K562 (cell line): Measurements from ENCODE around the gene CHPF. TPM values are rescaled to one million over a fixed set of nuclear protein-coding genes. Genes with fewer than 3 reads are reported as not detected.
A peak's percentile ranks its signal among the peaks of the same experiment; 100 is the strongest.

Source experiments
- CBX1 ChIP-seq: sonication (generic); IDR thresholded peaks from 2 replicates; pipeline ENCODE4 v1.6.1; 2016; ENCODE audit warnings: antibody characterized with exemption, low read depth, mild to moderate bottlenecking
- DNMT1 ChIP-seq: fragments of 450-650 bp; IDR thresholded peaks from 2 replicates; pipeline ENCODE4 v1.6.1; 2016; ENCODE audit warnings: antibody characterized with exemption, mild to moderate bottlenecking
- FOXP1 ChIP-seq: sonication (generic); formaldehyde crosslinking; IDR thresholded peaks from 2 replicates; pipeline ENCODE4 v1.8.0; 2022; ENCODE audit warnings: mild to moderate bottlenecking, missing genetic modification reagents
- LARP7 ChIP-seq: fragments of 450-650 bp; IDR thresholded peaks from 2 replicates; pipeline ENCODE4 v1.6.1; 2016
- MIER1 ChIP-seq: fragments of 450-650 bp; IDR thresholded peaks from 2 replicates; pipeline ENCODE4 v1.6.1; 2016; ENCODE audit warnings: antibody characterized with exemption, mild to moderate bottlenecking, low read depth
- MXD1 ChIP-seq: fragments of 250-450 bp; sonication (Bioruptor Pico); IDR thresholded peaks from 2 replicates; pipeline ENCODE4 v1.8.0; 2021; ENCODE audit warnings: borderline replicate concordance, mild to moderate bottlenecking, moderate library complexity; ENCODE audit not compliant: poor library complexity, severe bottlenecking
- SRF ChIP-seq, 2 experiments: fragments of 250-450, 450-650 bp in 1 of 2; sonication (Bioruptor Pico) in 1 of 2; sonication (generic) in 1 of 2; formaldehyde crosslinking; IDR thresholded peaks; 2 replicates each; pipeline versions ENCODE4 v1.5.0 to v1.5.1; 2020 to 2022; ENCODE audit warnings: mild to moderate bottlenecking in 1 of 2, missing genetic modification reagents in 1 of 2
- THAP12 ChIP-seq: fragments of 250-450 bp; sonication (Bioruptor Pico); IDR thresholded peaks from 2 replicates; pipeline ENCODE4 v1.9.0; 2021; ENCODE audit warnings: mild to moderate bottlenecking, inconsistent platforms
- THAP7 ChIP-seq: fragments of 250-450 bp; sonication (Bioruptor Pico); IDR thresholded peaks from 2 replicates; pipeline ENCODE4 v1.5.0; 2021
- USF1 ChIP-seq: sonication (generic); formaldehyde crosslinking; IDR thresholded peaks from 2 replicates; pipeline ENCODE4 v1.9.0; 2022; ENCODE audit warnings: mild to moderate bottlenecking, missing genetic modification reagents
- WHSC1 ChIP-seq: IDR thresholded peaks from one replicate; pipeline ENCODE4 v1.6.1; 2012; ENCODE audit warnings: low read length, control low read depth, inconsistent platforms
- ZBTB12 ChIP-seq: fragments of 250-450 bp; sonication (Bioruptor Pico); IDR thresholded peaks from 2 replicates; pipeline ENCODE4 v1.4.0; 2020
- ZFP1 ChIP-seq: fragments of 450-650 bp; formaldehyde crosslinking; IDR thresholded peaks from 2 replicates; pipeline ENCODE4 v1.4.0; 2020; ENCODE audit warnings: mild to moderate bottlenecking, mixed read lengths
- ZNF175 ChIP-seq: fragments of 200-800 bp; sonication (Bioruptor generic); IDR thresholded peaks from 2 replicates; pipeline ENCODE4 v1.6.1; 2016; ENCODE audit warnings: low read depth, mild to moderate bottlenecking, missing genetic modification characterization, missing compliant biosample characterization
- ZNF184 ChIP-seq: sonication (generic); formaldehyde crosslinking; IDR thresholded peaks from 2 replicates; pipeline ENCODE4 v1.5.0; 2020; ENCODE audit warnings: missing genetic modification reagents
- ZNF212 ChIP-seq: fragments of 450-650 bp; formaldehyde crosslinking; IDR thresholded peaks from 2 replicates; pipeline ENCODE4 v1.4.0; 2020; ENCODE audit warnings: mild to moderate bottlenecking
- ZNF239 ChIP-seq: fragments of 250-450 bp; sonication (Bioruptor Pico); IDR thresholded peaks from 2 replicates; pipeline ENCODE4 v1.4.0; 2020; ENCODE audit warnings: mild to moderate bottlenecking
- ZNF444 ChIP-seq: fragments of 250-450 bp; sonication (Bioruptor Pico); IDR thresholded peaks from 2 replicates; pipeline ENCODE4 v1.4.0; 2020; ENCODE audit warnings: mild to moderate bottlenecking, moderate library complexity
- ZNF655 ChIP-seq: fragments of 250-450 bp; sonication (Bioruptor Pico); IDR thresholded peaks from 2 replicates; pipeline ENCODE4 v1.5.0; 2021
- ZNF668 ChIP-seq: fragments of 250-450 bp; sonication (Bioruptor Pico); IDR thresholded peaks from 2 replicates; pipeline ENCODE4 v1.8.0; 2022; ENCODE audit warnings: mild to moderate bottlenecking, inconsistent platforms
- polyA plus RNA-seq, 8 experiments: library from polyadenylated mRNA; depleted of rRNA in 4 of 8; stranded (reverse) in 5 of 8; unstranded in 3 of 8; fragments of >200 nt; fragmentation: Nextera tagmentation in 2 of 8; fragmentation: Illumina TruSeq in 1 of 8; extraction: Ambion mirVana in 2 of 8; extraction: Trizol in 1 of 8; gene quantifications; 2 replicates each; pipeline versions ENCODE4 v1.2.1 to v1.2.3, GENCODE V29; 2011 to 2014; ENCODE audit warnings: inconsistent platforms in 1 of 8, missing spikeins in 1 of 8
- total RNA-seq, 7 experiments: library from RNA; depleted of rRNA in 6 of 7; stranded (reverse); fragments of >200 nt in 6 of 7; fragmentation: Illumina TruSeq in 2 of 7; extraction: Trizol in 2 of 7; gene quantifications; 2 replicates each; pipeline versions ENCODE4 v1.2.1 to v1.2.3, GENCODE V29; 2011 to 2021; ENCODE audit warnings: low replicate concordance in 1 of 7

CHPF gene
- total and polyA plus RNA-seq, 9 of the 15 experiments (the other 6 are each of a cell fraction or from before 2014, with no cell fraction given): 0.15 to 57.2 (median 7.9) TPM

GRCh38 chr2:219509780-219510511 is 33.7 kb downstream of the CHPF start (continued):
- no peak for TF ChIP-seq MXD1 (CRISPR knock-in tag)
- peak; percentile 93 for TF ChIP-seq ZNF175 (CRISPR knock-in tag)
- no peak for TF ChIP-seq WHSC1
- TF ChIP-seq SRF (CRISPR knock-in tag; IDR thresholded peaks at IDR 0.05): no peak
- peak; percentile 86; the same call in 1 of the 2 replicates for TF ChIP-seq LARP7
- TF ChIP-seq THAP12 (CRISPR knock-in tag): no peak
- TF ChIP-seq DNMT1: no peak
- peak; percentile 5; the same call in 1 of the 2 replicates for TF ChIP-seq USF1 (CRISPR knock-in tag)
- TF ChIP-seq ZFP1: no peak
- 0 out of 2 replicates have a peak, but pooled peaks have one; percentile 19 for TF ChIP-seq MIER1
- TF ChIP-seq THAP7 (CRISPR knock-in tag): no peak
- TF ChIP-seq ZNF655 (CRISPR knock-in tag): no peak
- TF ChIP-seq CBX1: 0 out of 2 replicates have a peak, but pooled peaks have one; percentile 20
- peak; percentile 72; the same call in 1 of the 2 replicates for TF ChIP-seq FOXP1 (CRISPR knock-in tag)
- no peak for TF ChIP-seq ZNF184 (CRISPR knock-in tag)
- TF ChIP-seq ZNF668 (CRISPR knock-in tag): no peak
- TF ChIP-seq ZNF212 (CRISPR knock-in tag): no peak
- TF ChIP-seq ZBTB12 (CRISPR knock-in tag): no peak
- TF ChIP-seq ZNF444 (CRISPR knock-in tag): no peak
- TF ChIP-seq ZNF239 (CRISPR knock-in tag): no peak
